Measurements from ENCODE around the gene EVI5.
A peak's percentile ranks its signal among the peaks of the same experiment; 100 is the strongest.

Gene EVI5

GRCh38 chr1:92784639-92785500 lies at the start of gene EVI5:
Gene EVI5 (minus strand): TSS chr1:92785108. CDS start chr1:92736546, 48,562 bp downstream.
- no peaks in the 10 kb centered on the region for H3K9me3 ChIP-seq (ENCODE audit: low read length)
- peaks cover 4% of the 10 kb centered on the region for H3K4me1 ChIP-seq (ENCODE audit: insufficient read depth, low read length)

DNA sequence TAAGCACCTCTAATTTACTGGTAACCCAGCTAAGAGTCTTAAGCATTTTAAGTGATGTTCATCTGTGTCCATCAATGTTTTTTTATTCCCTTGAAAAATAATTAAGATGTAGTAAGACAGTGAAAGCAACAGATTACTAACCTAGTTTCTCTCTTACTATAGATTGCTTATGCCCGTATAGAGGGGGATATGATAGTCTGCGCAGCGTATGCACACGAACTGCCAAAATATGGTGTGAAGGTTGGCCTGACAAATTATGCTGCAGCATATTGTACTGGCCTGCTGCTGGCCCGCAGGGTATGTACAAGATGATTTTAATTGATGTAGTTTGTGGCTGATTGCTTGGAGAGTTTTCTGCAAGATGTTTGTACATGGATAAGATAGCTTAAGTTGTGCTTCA lies 49.7 kb upstream of the EVI5 start:
- Histone ChIP-seq H3K36me3 (ENCODE audit: insufficient read depth, low read length) (peaks cover 61% of the 10 kb centered on the region), H3K4me1 (ENCODE audit: insufficient read depth, low read length) (peaks cover 17% of the 10 kb centered on the region), H3K9me3 (ENCODE audit: low read length) (no peaks in the 10 kb centered on the region), H3K27me3 (ENCODE audit: insufficient read depth, low read length) (no peaks in the 10 kb centered on the region), H3K4me3 (ENCODE audit: low read length) (no peak overlapping the region), H2AFZ (ENCODE audit: low read depth, low read length) (no peak overlapping the region)

More at GRCh38 chr1:92784639-92785500, at the start of gene EVI5:
- Histone ChIP-seq H3K36me3 (ENCODE audit: insufficient read depth, low read length) (no peaks in the 10 kb centered on the region), H2AFZ (ENCODE audit: low read depth, low read length) (peak within 1 kb of the TSS; percentile 76), H3K4me3 (ENCODE audit: low read length) (peak within 1 kb of the TSS; percentile 60), H3K27me3 (ENCODE audit: insufficient read depth, low read length) (no peaks in the 10 kb centered on the region)

GRCh38 chr1:92833840-92834239 lies 48.9 kb upstream of the EVI5 start:
- Histone ChIP-seq H3K4me3 (ENCODE audit: low read length) (peak overlapping the region; percentile 73), H3K4me1 (ENCODE audit: insufficient read depth, low read length) (peaks cover 17% of the 10 kb centered on the region), H3K9me3 (ENCODE audit: low read length) (no peaks in the 10 kb centered on the region), H3K36me3 (ENCODE audit: insufficient read depth, low read length) (peaks cover 53% of the 10 kb centered on the region), H3K27me3 (ENCODE audit: insufficient read depth, low read length) (no peaks in the 10 kb centered on the region), H2AFZ (ENCODE audit: low read depth, low read length) (no peak overlapping the region)

GRCh38 chr1:92832537-92833114 lies 47.7 kb upstream of the EVI5 start:
- Histone ChIP-seq H3K27me3 (ENCODE audit: insufficient read depth, low read length) (no peaks in the 10 kb centered on the region), H3K36me3 (ENCODE audit: insufficient read depth, low read length) (peaks cover 41% of the 10 kb centered on the region), H3K9me3 (ENCODE audit: low read length) (no peaks in the 10 kb centered on the region), H3K4me1 (ENCODE audit: insufficient read depth, low read length) (peaks cover 15% of the 10 kb centered on the region), H3K4me3 (ENCODE audit: low read length) (peak overlapping the region; percentile 73), H2AFZ (ENCODE audit: low read depth, low read length) (no peak overlapping the region)

DNA sequence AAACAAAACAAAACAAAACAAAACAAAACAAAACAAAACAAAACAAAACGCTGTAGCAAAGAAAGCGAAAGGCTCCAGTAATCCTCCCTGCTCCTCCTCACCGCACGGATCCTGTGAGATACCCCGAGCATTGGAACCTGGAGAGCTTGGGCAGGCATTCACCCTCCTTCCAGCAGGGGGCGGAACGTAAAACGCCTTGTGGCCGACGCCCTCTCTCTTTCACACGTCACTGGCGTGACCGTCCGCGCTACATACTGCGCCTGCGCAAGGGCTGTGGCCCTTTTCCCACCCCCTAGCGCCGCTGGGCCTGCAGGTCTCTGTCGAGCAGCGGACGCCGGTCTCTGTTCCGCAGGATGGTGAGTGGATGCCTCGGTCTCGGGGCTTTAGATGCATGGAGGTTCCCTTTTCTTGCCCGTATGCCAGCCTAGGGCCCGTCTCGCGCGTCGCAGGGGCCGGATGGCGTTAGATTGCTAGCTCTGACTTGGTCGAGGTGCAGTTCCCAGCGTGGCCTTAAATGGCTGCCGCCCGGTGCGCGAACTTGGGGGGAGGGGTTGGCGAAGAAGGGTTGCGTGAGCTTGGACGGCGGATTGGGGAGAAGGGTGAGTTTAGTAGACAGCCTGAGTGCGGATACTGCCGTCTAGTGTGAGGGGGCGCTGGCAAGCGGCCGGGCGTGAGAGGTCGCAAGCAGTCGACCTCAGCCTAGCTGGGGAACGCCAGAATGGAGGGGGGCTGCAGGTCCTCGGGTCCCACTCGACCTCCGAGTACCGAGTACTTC lies 47.0 kb upstream of the EVI5 start, which contains the start of gene RPL5:
Gene RPL5 (plus strand): TSS at position 279 of the 775 bp plus-strand sequence. CDS start 75 bp downstream, at position 354.
- Histone ChIP-seq H3K36me3 (ENCODE audit: insufficient read depth, low read length) (peaks cover 35% of the 10 kb centered on the region), H2AFZ (ENCODE audit: low read depth, low read length) (peak within 1 kb of the TSS; percentile 41), H3K9me3 (ENCODE audit: low read length) (no peaks in the 10 kb centered on the region)

DNA sequence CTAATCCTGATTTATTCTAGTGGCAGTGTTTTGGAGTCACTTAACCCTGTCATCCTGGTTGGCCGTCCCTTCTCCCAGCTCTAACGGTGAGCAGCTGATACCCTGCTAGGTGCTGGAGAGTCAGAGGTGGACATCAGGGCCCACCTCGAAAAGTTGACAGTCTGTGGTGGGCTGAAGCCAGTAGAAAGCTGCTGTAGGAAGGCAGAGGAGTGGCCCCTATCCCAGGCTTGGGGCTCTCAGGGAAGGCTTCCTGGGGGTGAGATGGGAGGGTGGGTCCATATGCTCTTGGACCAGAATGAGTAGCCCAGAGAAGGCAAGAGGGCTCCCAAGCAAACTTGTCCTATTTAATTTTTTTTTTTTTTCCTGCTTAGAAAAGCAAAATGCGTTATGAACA lies 46.5 kb upstream of the EVI5 start:
- H3K4me1 ChIP-seq (ENCODE audit: insufficient read depth, low read length), result peaks cover 15% of the 10 kb centered on the region
- H3K36me3 ChIP-seq (ENCODE audit: insufficient read depth, low read length), result peaks cover 29% of the 10 kb centered on the region
- no peaks in the 10 kb centered on the region for H3K9me3 ChIP-seq (ENCODE audit: low read length)
- peak overlapping the region; percentile 41 for H2AFZ ChIP-seq (ENCODE audit: low read depth, low read length)
- H3K27me3 ChIP-seq (ENCODE audit: insufficient read depth, low read length), result no peaks in the 10 kb centered on the region
- peak overlapping the region; percentile 73 for H3K4me3 ChIP-seq (ENCODE audit: low read length)

More for the DNA sequence above, 47.0 kb upstream of the EVI5 start, which contains the start of gene RPL5:
- no peaks in the 10 kb centered on the region for H3K27me3 ChIP-seq (ENCODE audit: insufficient read depth, low read length)
- peaks cover 15% of the 10 kb centered on the region for H3K4me1 ChIP-seq (ENCODE audit: insufficient read depth, low read length)
- peak within 1 kb of the TSS; percentile 73 for H3K4me3 ChIP-seq (ENCODE audit: low read length)

GRCh38 chr1:92826792-92827191 lies 41.9 kb upstream of the EVI5 start:
- Histone ChIP-seq H3K4me1 (ENCODE audit: insufficient read depth, low read length) (peaks cover 6% of the 10 kb centered on the region), H3K27me3 (ENCODE audit: insufficient read depth, low read length) (no peaks in the 10 kb centered on the region), H2AFZ (ENCODE audit: low read depth, low read length) (no peak overlapping the region), H3K4me3 (ENCODE audit: low read length) (no peak overlapping the region), H3K36me3 (ENCODE audit: insufficient read depth, low read length) (no peaks in the 10 kb centered on the region), H3K9me3 (ENCODE audit: low read length) (no peaks in the 10 kb centered on the region)

GRCh38 chr1:92822879-92823278 lies 38.0 kb upstream of the EVI5 start:
- H3K4me3 ChIP-seq (ENCODE audit: low read length), result no peak overlapping the region
- peaks cover 6% of the 10 kb centered on the region for H3K4me1 ChIP-seq (ENCODE audit: insufficient read depth, low read length)
- no peak overlapping the region for H2AFZ ChIP-seq (ENCODE audit: low read depth, low read length)
- no peaks in the 10 kb centered on the region for H3K36me3 ChIP-seq (ENCODE audit: insufficient read depth, low read length)
- H3K27me3 ChIP-seq (ENCODE audit: insufficient read depth, low read length), result no peaks in the 10 kb centered on the region
- H3K9me3 ChIP-seq (ENCODE audit: low read length), result no peaks in the 10 kb centered on the region

DNA sequence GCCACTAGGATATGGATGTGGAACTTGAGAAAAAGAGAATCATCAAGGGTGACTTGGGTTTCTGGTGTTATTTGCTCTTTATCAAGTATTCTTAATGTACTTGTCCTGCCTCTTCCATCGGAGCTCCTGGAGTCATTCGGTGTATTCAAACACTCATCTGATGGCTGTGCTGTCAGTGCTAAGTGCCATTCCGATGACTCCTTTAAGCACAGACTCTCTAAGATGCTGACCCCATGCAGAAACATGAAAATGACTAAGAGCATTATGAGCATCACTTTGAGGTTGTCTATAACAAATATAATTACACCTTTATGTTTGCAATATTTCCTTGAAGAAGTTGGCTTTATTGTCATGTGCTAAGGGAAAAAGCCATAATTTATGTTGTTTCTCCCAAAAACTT lies 35.6 kb upstream of the EVI5 start:
- H2AFZ ChIP-seq (ENCODE audit: low read depth, low read length), result no peak overlapping the region
- H3K4me3 ChIP-seq (ENCODE audit: low read length), result no peak overlapping the region
- H3K36me3 ChIP-seq (ENCODE audit: insufficient read depth, low read length), result no peaks in the 10 kb centered on the region
- H3K4me1 ChIP-seq (ENCODE audit: insufficient read depth, low read length), result peaks cover 6% of the 10 kb centered on the region
- H3K9me3 ChIP-seq (ENCODE audit: low read length), result no peaks in the 10 kb centered on the region
- H3K27me3 ChIP-seq (ENCODE audit: insufficient read depth, low read length), result no peaks in the 10 kb centered on the region

DNA sequence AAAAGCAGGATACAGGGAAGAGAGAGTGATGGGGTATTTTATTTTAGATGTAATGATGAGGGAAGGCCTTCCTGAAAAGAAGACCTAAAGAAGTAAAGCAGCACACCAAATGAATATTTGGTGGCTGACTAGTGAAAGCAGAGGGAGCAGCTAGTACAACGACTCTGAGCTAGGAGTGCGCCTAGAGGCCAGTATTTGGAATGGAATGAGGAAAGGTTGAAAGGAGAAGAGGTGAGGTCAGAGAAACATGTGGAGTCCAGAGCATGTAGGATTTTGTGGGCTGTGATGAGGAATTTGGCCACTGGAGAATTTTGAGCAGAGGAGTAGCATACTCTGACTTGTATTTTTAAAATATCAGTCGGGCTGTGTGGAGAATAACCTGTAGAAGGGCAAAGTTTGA lies 35.1 kb upstream of the EVI5 start:
- H3K4me1 ChIP-seq (ENCODE audit: insufficient read depth, low read length), result peaks cover 6% of the 10 kb centered on the region

GRCh38 chr1:92817986-92818764 lies 33.3 kb upstream of the EVI5 start:
- Histone ChIP-seq H3K27me3 (ENCODE audit: insufficient read depth, low read length) (no peaks in the 10 kb centered on the region), H3K36me3 (ENCODE audit: insufficient read depth, low read length) (no peaks in the 10 kb centered on the region), H3K4me1 (ENCODE audit: insufficient read depth, low read length) (peaks cover 4% of the 10 kb centered on the region), H3K9me3 (ENCODE audit: low read length) (no peaks in the 10 kb centered on the region), H2AFZ (ENCODE audit: low read depth, low read length) (no peak overlapping the region), H3K4me3 (ENCODE audit: low read length) (no peak overlapping the region)

More for the DNA sequence above, 35.1 kb upstream of the EVI5 start:
- Histone ChIP-seq H2AFZ (ENCODE audit: low read depth, low read length) (no peak overlapping the region), H3K27me3 (ENCODE audit: insufficient read depth, low read length) (no peaks in the 10 kb centered on the region), H3K36me3 (ENCODE audit: insufficient read depth, low read length) (no peaks in the 10 kb centered on the region), H3K9me3 (ENCODE audit: low read length) (no peaks in the 10 kb centered on the region), H3K4me3 (ENCODE audit: low read length) (no peak overlapping the region)

- Histone ChIP-seq H3K36me3 (ENCODE audit: insufficient read depth, low read length) (no peaks in the 10 kb centered on the region), H3K27me3 (ENCODE audit: insufficient read depth, low read length) (no peaks in the 10 kb centered on the region), H3K4me3 (ENCODE audit: low read length) (no peak overlapping the region), H3K4me1 (ENCODE audit: insufficient read depth, low read length) (no peaks in the 10 kb centered on the region), H2AFZ (ENCODE audit: low read depth, low read length) (no peak overlapping the region), H3K9me3 (ENCODE audit: low read length) (no peaks in the 10 kb centered on the region)
Measured at GRCh38 chr1:92817137-92817697, 32.3 kb upstream of the EVI5 start.
